ENCODE data around the gene MPRIP. TPM values are rescaled to one million over a fixed set of nuclear protein-coding genes. Genes with fewer than 3 reads are reported as not detected.
A peak's percentile ranks its signal among the peaks of the same experiment; 100 is the strongest.

MPRIP gene
- polyA plus RNA-seq, 1 donor (not counting 4 experiments of a cell fraction or from before 2014, with no cell fraction given), result 113 TPM

DNA sequence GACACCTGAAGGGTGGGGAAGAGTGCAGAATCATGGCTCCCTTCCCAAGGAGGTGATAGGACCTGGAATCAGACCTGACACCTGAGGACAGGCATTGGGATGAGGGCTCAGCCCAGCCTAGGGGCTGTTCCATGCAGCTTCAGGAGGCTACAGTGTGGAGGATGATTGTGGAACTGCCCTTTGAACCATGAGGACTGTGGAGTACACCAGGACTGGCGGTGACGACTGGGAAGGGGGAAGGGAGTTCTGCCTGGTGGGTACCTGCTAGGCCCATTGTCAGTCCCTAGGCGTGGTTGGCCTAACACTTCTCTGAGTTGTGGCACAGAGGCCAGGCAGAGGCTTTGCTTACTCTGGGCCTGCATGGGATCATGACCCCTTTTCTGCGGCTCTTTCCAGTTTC, 76.1 kb downstream of the MPRIP start:
- dilution Hi-C loops (cut with MboI; ENCODE audit: extremely low pct_ligation_motif_present, low sequenced_read_pairs), result no loop called here
- Histone ChIP-seq H3K27ac (ENCODE audit: control insufficient read depth, insufficient read depth, low read length) (no peak overlapping the region), H3K4me3 (ENCODE audit: control insufficient read depth in 2 of 3, extremely low read depth in 1 of 3, insufficient read depth in 2 of 3, low read depth in 1 of 3, low read length in 3 of 3) (no peak overlapping the region), H2AFZ (ENCODE audit: control insufficient read depth, low read length) (no peak overlapping the region), H3K4me2 (ENCODE audit: control insufficient read depth, extremely low read depth, insufficient read depth, low read depth, low read length) (no peak overlapping the region), H3K79me2 (ENCODE audit: control insufficient read depth, insufficient read depth, low read length) (peaks cover 94% of the 10 kb centered on the region), H3K9me1 (ENCODE audit: control insufficient read depth, extremely low read depth, insufficient read depth, low read length) (peaks cover 11% of the 10 kb centered on the region), H3K36me3 (ENCODE audit: control insufficient read depth in 2 of 2, extremely low read depth in 1 of 2, insufficient read depth in 2 of 2, low read length in 2 of 2) (peaks cover 2 to 5% of the 10 kb centered on the region in 2 experiments), H3K4me1 (ENCODE audit: control insufficient read depth, extremely low read depth, insufficient read depth, low read length) (peaks cover 22% of the 10 kb centered on the region), H3K9ac (ENCODE audit: control insufficient read depth, extremely low read depth, insufficient read depth, low read length) (no peak overlapping the region), H4K20me1 (ENCODE audit: control insufficient read depth, extremely low read depth, insufficient read depth, low read length) (peaks cover 32% of the 10 kb centered on the region), H3K9me3 (ENCODE audit: control insufficient read depth, low read depth, low read length) (no peaks in the 10 kb centered on the region), H3K27me3 (ENCODE audit: control insufficient read depth, extremely low read depth, insufficient read depth, low read length) (no peaks in the 10 kb centered on the region)
- DNase-seq (ENCODE audit: low read depth, low spot score) (no peak), FAIRE-seq (no peak)
- no peak for TF ChIP-seq CTCF (optimal IDR thresholded peaks at IDR 0.05 in 1 of 3, IDR thresholded peaks at IDR 0.05 in 1 of 3, conservative IDR thresholded peaks at IDR 0.05 in 1 of 3; ENCODE audit: extremely low read depth in 1 of 3, insufficient read depth in 2 of 3, low read length in 3 of 3)
- TF ChIP-seq EZH2 (IDR thresholded peaks at IDR 0.05; ENCODE audit: low read length), result no peak

GRCh38 chr17:17119106-17119505, 76.8 kb downstream of the MPRIP start:
- Histone ChIP-seq H2AFZ (ENCODE audit: control insufficient read depth, low read length) (no peak overlapping the region), H3K9me3 (ENCODE audit: control insufficient read depth, low read depth, low read length) (no peaks in the 10 kb centered on the region), H3K4me3 (ENCODE audit: control insufficient read depth in 2 of 3, extremely low read depth in 1 of 3, insufficient read depth in 2 of 3, low read depth in 1 of 3, low read length in 3 of 3) (no peak overlapping the region), H3K4me1 (ENCODE audit: control insufficient read depth, extremely low read depth, insufficient read depth, low read length) (peaks cover 22% of the 10 kb centered on the region), H3K9ac (ENCODE audit: control insufficient read depth, extremely low read depth, insufficient read depth, low read length) (no peak overlapping the region), H4K20me1 (ENCODE audit: control insufficient read depth, extremely low read depth, insufficient read depth, low read length) (peaks cover 36% of the 10 kb centered on the region), H3K36me3 (ENCODE audit: control insufficient read depth in 2 of 2, extremely low read depth in 1 of 2, insufficient read depth in 2 of 2, low read length in 2 of 2) (peaks cover 2 to 5% of the 10 kb centered on the region in 2 experiments), H3K27me3 (ENCODE audit: control insufficient read depth, extremely low read depth, insufficient read depth, low read length) (no peaks in the 10 kb centered on the region), H3K9me1 (ENCODE audit: control insufficient read depth, extremely low read depth, insufficient read depth, low read length) (peaks cover 11% of the 10 kb centered on the region), H3K79me2 (ENCODE audit: control insufficient read depth, insufficient read depth, low read length) (peaks cover 92% of the 10 kb centered on the region), H3K4me2 (ENCODE audit: control insufficient read depth, extremely low read depth, insufficient read depth, low read depth, low read length) (peak overlapping the region; percentile 24), H3K27ac (ENCODE audit: control insufficient read depth, insufficient read depth, low read length) (peak overlapping the region; percentile 54)
- TF ChIP-seq EZH2 (IDR thresholded peaks at IDR 0.05; ENCODE audit: low read length) (no peak), CTCF (optimal IDR thresholded peaks at IDR 0.05 in 1 of 3, IDR thresholded peaks at IDR 0.05 in 1 of 3, conservative IDR thresholded peaks at IDR 0.05 in 1 of 3; ENCODE audit: extremely low read depth in 1 of 3, insufficient read depth in 2 of 3, low read length in 3 of 3) (no peak)
- dilution Hi-C loops (cut with MboI; ENCODE audit: extremely low pct_ligation_motif_present, low sequenced_read_pairs), result no loop called here
- FAIRE-seq, result no peak
- DNase-seq (ENCODE audit: low read depth, low spot score), result no peak
